Measurements from ENCODE around the gene CCNY.

DNA sequence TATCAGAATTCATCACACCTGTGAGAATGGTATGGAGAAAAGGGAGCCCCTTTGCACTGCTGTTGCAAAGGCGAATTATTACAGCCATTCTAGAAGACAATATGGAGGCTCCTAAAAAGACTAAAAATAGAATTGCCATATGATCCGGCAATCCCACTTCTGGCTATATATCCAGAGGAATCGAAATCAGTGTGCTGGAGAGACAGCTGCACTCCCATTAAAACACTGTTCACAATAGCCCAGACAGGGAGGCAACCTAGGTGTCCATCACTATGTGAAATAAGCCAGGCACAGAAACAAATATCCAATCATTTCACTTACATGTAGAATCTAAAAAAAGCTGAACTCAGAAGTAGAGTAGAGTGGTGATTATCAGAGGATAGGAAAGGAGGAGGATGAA is 242.8 kb downstream of the CCNY start:
- no peak for TF ChIP-seq GTF2F1 (IDR thresholded peaks at IDR 0.05; ENCODE audit: low read length)
- no peak for TF ChIP-seq ZNF782 (CRISPR knock-in tag; IDR thresholded peaks at IDR 0.05; ENCODE audit: borderline replicate concordance)

Data from HepG2 (cell line).